SU-DHL-6 (cell line): ENCODE data around the gene WDR54.

Source experiments
- EZH2phosphoT487 ChIP-seq: fragments of 200-600 bp; sonication (generic), shearing (Covaris generic); conservative IDR thresholded peaks from 2 replicates; pipeline ENCODE4 v1.6.1; 2018; ENCODE audit warnings: mild to moderate bottlenecking, antibody characterized with exemption, low read length, moderate library complexity, mixed read lengths
- TF ChIP-seq, protein P1 (sequence below): fragments of 200-600 bp; sonication (generic); IDR thresholded peaks from one replicate; pipeline ENCODE4 v1.5.1; 2017; ENCODE audit warnings: antibody characterized with exemption, mild to moderate bottlenecking, low read length, moderate library complexity; ENCODE audit not compliant: insufficient read depth, poor library complexity, severe bottlenecking

GRCh38 chr2:74436848-74437695, 15.5 kb downstream of the WDR54 start:
- TF ChIP-seq, protein P1, sequence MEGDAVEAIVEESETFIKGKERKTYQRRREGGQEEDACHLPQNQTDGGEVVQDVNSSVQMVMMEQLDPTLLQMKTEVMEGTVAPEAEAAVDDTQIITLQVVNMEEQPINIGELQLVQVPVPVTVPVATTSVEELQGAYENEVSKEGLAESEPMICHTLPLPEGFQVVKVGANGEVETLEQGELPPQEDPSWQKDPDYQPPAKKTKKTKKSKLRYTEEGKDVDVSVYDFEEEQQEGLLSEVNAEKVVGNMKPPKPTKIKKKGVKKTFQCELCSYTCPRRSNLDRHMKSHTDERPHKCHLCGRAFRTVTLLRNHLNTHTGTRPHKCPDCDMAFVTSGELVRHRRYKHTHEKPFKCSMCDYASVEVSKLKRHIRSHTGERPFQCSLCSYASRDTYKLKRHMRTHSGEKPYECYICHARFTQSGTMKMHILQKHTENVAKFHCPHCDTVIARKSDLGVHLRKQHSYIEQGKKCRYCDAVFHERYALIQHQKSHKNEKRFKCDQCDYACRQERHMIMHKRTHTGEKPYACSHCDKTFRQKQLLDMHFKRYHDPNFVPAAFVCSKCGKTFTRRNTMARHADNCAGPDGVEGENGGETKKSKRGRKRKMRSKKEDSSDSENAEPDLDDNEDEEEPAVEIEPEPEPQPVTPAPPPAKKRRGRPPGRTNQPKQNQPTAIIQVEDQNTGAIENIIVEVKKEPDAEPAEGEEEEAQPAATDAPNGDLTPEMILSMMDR, result no peak
- TF ChIP-seq EZH2phosphoT487, result no peak
